ENCODE results near the gene MED25. TPM values are rescaled to one million over a fixed set of nuclear protein-coding genes. Genes with fewer than 3 reads are reported as not detected.

The MED25 gene
- total RNA-seq (2014; rRNA removed; shearing (Covaris generic)): 17.8 and 29.9 TPM in 2 replicates

GRCh38 chr19:49817964-49818648 is at the start of gene MED25:
Gene MED25, plus strand, starts transcription at chr19:49818289. Its CDS starts 53 bp downstream, at chr19:49818342.
- peak; percentile 91 for DNase-seq (ENCODE audit: low read depth)

- no peak for DNase-seq (ENCODE audit: low read depth)
These were observed 47.6 kb upstream of the MED25 start for GRCh38 chr19:49770529-49770928.

DNA sequence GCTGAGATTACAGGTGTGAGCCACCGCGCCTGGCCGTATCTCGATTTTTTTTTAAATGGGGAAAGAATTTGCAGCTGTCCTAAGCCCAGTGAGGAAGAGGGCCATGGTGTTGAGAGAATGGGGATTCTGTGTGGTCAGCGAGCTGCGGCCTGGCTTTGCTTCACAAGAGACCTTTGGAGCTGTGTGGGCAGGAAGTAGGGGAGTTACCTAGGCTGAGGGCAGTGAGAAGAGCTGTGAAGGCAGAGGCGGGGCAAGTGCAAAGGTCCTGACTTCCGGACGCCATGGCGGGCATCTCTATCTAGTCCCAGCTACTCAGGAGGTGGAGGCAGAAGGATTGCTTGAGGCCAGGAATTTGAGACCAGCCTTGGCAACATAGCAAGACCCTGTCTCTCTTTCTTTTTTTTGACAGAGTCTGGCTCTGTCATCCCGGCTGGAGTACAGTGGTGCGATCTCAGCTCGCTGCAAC is 46.4 kb upstream of the MED25 start:
- DNase-seq (ENCODE audit: low read depth): no peak

GRCh38 chr19:49772850-49773432 is 45.1 kb upstream of the MED25 start:
- no peak for DNase-seq (ENCODE audit: low read depth)

DNA sequence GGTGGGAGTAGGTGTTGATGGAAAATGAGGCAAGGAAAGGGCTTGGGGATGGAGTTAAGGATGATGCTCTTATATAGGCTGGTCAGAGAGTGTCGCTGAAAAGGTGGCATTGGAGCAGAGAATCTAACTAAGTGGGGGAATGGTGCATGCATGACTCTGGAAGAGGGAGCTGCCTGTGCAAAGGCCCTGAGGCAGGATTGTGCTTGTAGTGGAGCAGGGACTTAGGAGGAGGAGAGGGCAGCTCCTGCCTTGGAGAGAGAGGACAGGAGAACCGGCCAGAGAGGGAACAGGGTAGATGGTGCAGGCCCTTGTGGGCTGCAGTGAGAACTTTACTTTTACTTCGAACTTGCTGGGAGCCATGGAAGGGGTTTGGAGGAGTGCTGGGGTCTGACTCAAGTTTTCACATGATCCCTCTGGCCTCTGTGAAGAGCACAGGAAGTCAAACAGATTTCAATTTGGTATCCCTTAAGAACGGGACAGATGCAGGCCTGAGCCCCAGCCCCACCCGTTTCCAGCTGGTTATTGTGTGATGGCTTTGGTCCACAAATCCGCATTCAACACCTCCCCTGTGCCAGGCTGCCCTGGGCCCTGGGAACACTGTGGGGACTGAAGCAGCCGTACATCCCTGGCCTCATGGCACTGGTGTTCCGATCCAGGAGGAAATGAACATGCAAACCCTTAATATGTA is 44.3 kb upstream of the MED25 start:
- DNase-seq (ENCODE audit: low read depth): no peak

GRCh38 chr19:49774969-49775368 is 43.1 kb upstream of the MED25 start:
- no peak for DNase-seq (ENCODE audit: low read depth)

DNA sequence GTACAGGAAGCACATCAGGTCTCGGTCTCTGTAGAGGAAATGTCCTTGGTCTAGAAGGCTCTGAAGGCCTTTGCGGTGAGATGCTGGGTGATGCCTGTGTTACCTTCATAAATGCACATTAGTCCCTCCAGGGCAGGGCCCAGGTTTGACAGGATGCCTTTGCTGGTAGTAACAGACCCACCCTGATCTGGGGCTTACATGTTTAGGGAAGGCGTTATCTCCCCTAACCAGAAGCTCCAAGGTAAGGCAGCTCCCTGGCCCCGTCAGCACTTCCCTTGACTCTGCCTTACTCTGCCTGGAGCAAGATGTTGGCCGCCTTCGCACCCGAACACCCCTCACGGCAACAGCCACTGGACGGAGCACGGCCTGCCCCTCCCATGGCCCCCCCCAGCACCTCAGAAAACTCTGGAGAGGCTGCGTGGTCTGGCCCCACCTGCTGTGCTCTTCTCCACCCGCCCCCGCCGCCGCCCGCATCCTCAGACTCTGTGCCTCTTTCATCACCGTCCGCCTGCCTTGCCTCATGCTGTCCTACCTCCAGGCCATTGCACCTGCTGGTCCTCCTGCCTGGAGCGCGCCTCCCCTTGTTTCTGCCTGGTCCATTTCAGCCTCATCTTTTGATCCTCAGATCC is 42.2 kb upstream of the MED25 start:
- no peak for DNase-seq (ENCODE audit: low read depth)

GRCh38 chr19:49776371-49776764 is 41.7 kb upstream of the MED25 start:
- no peak for DNase-seq (ENCODE audit: low read depth)

GRCh38 chr19:49779731-49780555 is 38.1 kb upstream of the MED25 start:
- no peak for DNase-seq (ENCODE audit: low read depth)

GRCh38 chr19:49780861-49781260 is 37.2 kb upstream of the MED25 start:
- no peak for DNase-seq (ENCODE audit: low read depth)

DNA sequence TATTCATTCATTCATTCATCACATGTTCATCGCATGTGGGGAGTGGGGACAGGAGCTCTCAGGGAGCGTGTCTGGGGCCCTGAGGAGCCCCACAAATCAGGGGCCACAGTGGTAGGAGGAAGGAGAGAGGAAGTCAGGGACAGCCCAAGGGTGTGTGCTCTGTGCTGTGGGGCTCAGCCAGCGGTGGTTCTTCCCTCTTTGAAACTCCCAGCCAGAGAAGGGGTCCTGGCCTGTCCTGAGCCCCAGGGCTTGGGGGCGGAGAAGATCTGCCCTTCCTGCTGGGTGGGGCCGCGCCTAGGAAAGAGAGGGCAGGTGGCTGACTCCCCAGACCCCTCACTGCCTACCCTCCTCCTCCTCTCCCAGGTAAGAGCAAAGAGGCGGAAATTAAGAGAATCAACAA is 36.7 kb upstream of the MED25 start:
- no peak for DNase-seq (ENCODE audit: low read depth)

GRCh38 chr19:49782515-49782914 is 35.6 kb upstream of the MED25 start:
- no peak for DNase-seq (ENCODE audit: low read depth)

DNA sequence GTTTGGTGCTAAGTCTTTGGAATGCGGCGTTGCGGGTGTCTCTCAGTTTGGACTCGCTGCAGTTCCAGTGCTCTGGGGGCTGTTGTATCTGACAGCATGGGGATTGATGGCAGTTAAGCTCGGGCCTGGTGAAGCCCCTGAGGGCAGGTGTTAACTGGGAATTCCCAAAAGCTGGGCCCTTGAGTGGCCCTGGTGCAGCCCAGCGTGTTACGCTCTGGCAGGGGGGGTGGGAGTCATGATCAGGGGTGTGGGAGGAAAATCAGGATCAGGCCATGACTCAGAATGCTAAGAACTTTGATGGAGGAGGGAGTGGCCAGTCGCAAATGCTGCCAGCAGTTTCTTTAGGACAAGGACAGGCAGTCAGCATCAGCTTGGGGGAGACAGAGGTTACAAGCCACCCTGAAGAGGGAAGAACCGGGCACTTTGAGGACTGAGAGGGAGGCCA is 31.7 kb upstream of the MED25 start:
- peak; percentile 39 for DNase-seq (ENCODE audit: low read depth)

DNA sequence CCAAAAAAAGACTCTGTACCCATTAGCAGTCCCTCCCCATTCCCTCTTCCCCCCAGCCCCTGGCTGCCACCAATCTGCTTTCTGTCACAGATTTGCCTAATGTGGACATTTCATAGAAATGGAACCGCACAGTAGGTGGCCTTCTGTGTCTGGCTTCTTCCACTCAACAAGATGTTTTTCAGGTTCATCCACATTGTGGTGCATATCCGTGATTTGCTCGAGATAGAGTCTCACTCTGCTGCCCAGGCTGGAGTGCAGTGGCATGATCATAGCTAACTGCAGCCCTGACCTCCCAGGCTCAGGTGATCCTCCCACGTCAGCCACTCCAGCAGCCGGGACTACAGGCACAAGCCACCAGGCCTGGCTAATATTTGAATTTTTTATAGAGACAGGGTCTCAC is 30.3 kb upstream of the MED25 start:
- DNase-seq (ENCODE audit: low read depth): no peak

DNA sequence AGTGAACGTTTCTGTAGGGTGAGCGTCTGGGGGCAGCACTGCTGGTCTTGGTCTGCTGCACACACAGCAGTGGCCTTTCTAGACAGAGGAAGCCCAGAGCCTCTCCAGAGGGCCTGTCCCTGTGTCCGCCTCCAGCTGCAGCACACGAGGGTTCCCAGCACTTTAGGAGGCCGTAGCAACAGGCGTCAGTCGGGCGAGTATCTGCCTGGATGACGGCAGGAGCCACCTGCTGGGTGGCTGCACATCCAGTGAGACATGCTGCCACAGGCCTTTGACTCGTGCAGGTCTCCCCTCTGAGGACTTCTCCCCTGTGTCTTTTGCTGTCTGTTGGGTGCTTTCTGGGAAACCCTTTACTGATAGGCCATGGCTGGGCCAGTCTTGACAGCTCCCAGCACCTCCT is 29.2 kb upstream of the MED25 start:
- DNase-seq (ENCODE audit: low read depth): no peak

GRCh38 chr19:49790866-49791265 is 27.2 kb upstream of the MED25 start:
- no peak for DNase-seq (ENCODE audit: low read depth)

GRCh38 chr19:49791776-49792445 is 26.2 kb upstream of the MED25 start:
- DNase-seq (ENCODE audit: low read depth): no peak

DNA sequence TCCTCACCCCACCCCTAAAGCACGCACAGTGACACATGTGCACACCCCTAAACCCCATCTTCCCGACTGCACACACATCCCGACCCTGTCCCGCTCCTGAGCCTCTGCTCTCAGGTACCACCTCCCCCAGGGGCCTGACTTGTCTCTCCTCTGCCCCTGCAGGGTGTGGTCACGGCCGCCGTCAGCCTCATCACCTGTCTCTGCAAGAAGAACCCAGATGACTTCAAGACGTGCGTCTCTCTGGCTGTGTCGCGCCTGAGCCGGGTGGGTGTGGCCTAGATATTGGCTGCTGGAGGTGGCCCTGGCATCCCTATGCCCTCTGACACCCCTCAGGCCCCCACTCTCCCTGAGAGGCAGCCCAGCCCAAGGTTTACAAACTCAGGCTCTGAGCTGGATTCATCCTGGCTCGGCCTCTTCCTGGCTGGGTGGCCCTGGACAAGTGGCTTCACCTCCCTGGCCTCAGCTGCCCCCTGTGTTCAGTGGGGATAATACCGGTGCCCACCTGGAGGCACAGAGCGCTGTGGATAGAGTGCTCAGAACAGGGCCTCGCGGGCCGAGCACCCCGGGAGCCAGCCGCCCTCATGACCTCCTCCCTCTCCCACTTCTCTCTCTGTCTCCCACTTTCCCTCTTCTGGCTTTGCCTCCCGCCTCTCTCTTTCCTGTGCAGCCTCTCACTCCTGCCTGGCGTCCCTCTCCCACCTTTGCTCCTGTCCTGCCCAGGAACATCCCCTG is 25.1 kb upstream of the MED25 start:
- no peak for DNase-seq (ENCODE audit: low read depth)

DNA sequence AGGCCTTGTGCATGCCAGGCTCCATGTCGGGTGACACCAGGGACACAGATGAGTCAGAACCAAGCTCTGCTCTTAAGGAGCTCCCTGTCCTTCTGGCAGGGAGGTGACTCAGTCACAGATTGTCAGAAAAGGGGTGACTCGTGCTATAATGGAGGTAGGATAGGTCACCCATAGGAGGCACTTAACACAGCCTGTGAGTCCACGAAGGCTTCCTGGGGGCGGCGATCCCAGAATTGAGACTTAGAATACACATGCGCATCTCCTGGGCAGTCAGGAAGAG is 24.6 kb upstream of the MED25 start:
- DNase-seq (ENCODE audit: low read depth): no peak

DNA sequence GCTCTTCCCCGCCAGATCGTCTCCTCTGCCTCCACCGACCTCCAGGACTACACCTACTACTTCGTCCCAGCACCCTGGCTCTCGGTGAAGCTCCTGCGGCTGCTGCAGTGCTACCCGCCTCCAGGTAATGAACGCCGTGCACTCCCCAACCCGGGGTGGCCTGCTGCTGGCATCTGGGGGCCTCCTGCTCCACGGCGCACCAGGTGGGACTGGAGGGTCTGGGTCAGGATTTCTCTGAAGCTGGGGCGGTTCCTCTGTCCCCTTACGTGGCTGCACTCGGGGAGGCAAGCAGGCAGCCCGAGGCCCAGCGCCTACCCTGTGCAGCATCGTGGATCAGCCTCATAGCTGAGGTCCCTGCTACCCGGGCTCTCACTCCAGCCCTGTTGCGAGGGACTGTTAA is 22.5 kb upstream of the MED25 start:
- no peak for DNase-seq (ENCODE audit: low read depth)

DNA sequence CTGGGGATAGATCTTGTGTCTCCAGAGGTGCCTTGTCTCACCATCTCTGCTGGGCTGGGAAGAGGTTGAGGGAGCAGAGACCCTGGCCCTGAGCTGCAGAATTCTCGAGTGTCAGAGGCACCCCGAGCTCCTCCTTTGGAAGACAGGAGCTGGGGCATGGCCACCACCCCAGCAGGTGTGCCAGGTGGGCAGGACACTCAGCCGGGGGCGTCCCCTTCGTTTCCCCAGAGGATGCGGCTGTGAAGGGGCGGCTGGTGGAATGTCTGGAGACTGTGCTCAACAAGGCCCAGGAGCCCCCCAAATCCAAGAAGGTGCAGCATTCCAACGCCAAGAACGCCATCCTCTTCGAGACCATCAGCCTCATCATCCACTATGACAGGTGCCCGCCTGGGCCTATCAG is 19.5 kb upstream of the MED25 start:
- no peak for DNase-seq (ENCODE audit: low read depth)
